ENCODE measurements around the gene KIR2DL4.

- no peak for TF ChIP-seq CTCF (IDR thresholded peaks at IDR 0.05; ENCODE audit: extremely low read depth in 1 of 2, insufficient read depth in 1 of 2, low read depth in 1 of 2, low read length in 2 of 2)
- no peak for TF ChIP-seq POLR2A (IDR thresholded peaks at IDR 0.05; ENCODE audit: low read depth, low read length)
- no peak for TF ChIP-seq POLR2AphosphoS5 (IDR thresholded peaks at IDR 0.05; ENCODE audit: insufficient read depth, low read depth, low read length)
- TF ChIP-seq EZH2 (IDR thresholded peaks at IDR 0.05; ENCODE audit: borderline replicate concordance, low read depth, low read length, severe bottlenecking) = no peak
- TF ChIP-seq MAX (IDR thresholded peaks at IDR 0.05; ENCODE audit: insufficient read depth, insufficient read length) = no peak
- no peak for TF ChIP-seq FOS (IDR thresholded peaks at IDR 0.05; ENCODE audit: borderline replicate concordance, insufficient read depth, low read length)
- TF ChIP-seq MYC (IDR thresholded peaks at IDR 0.05; ENCODE audit: low read depth, low read length) = no peak
- TF ChIP-seq GATA2 (IDR thresholded peaks at IDR 0.05; ENCODE audit: insufficient read depth, insufficient read length, low read depth, low read length) = no peak
Observed at GRCh38 chr19:54792814-54793213, 10.6 kb upstream of the KIR2DL4 start.

Measured in endothelial cell of umbilical vein (primary cell).